Fibroblast of lung (primary cell): Measurements from ENCODE around the gene MSGN1. TPM values are rescaled to one million over a fixed set of nuclear protein-coding genes. Genes with fewer than 3 reads are reported as not detected.

Experiments used
- DNase-seq, 2 donors: peaks; one replicate each; pipeline versions ENCODE4 v3.0.0 to v3.0.0-alpha.2; 2010; ENCODE audit warnings: low read depth in 2 of 2
- H2AFZ ChIP-seq: 2 replicates; pipeline ENCODE4 v1.5.1; 2012; ENCODE audit warnings: low read length, control low read depth, inconsistent platforms
- H3K27ac ChIP-seq: 2 replicates; pipeline ENCODE4 v1.5.1; 2011; ENCODE audit warnings: low read length, control low read depth; ENCODE audit not compliant: insufficient read depth
- H3K27me3 ChIP-seq: 2 replicates; pipeline ENCODE4 v1.5.1; 2011; ENCODE audit warnings: mild to moderate bottlenecking, low read length; ENCODE audit not compliant: control insufficient read depth, insufficient read depth
- H3K36me3 ChIP-seq: 2 replicates; pipeline ENCODE4 v1.5.1; 2011; ENCODE audit warnings: low read length; ENCODE audit not compliant: control insufficient read depth, insufficient read depth
- H3K4me1 ChIP-seq: 2 replicates; pipeline ENCODE4 v1.5.1; 2011; ENCODE audit warnings: low read length; ENCODE audit not compliant: control insufficient read depth, insufficient read depth; ENCODE audit errors: extremely low read depth
- H3K4me2 ChIP-seq: 2 replicates; pipeline ENCODE4 v1.5.1; 2011; ENCODE audit warnings: low read length, control low read depth; ENCODE audit not compliant: insufficient read depth; ENCODE audit errors: extremely low read depth
- H3K4me3 ChIP-seq, 4 experiments: fragments of 200-600 bp in 1 of 4; sonication (generic) in 1 of 4; replicated peaks in 1 of 4; 2 replicates each; pipeline ENCODE4 v1.5.1; 2011 to 2016; ENCODE audit warnings: low read length in 4 of 4, low read depth in 3 of 4, mild to moderate bottlenecking in 3 of 4, control low read depth in 2 of 4, inconsistent platforms in 1 of 4, mixed read lengths in 1 of 4; ENCODE audit not compliant: insufficient read depth in 1 of 4; ENCODE audit errors: control extremely low read depth in 1 of 4
- H3K79me2 ChIP-seq: 2 replicates; pipeline ENCODE4 v1.5.1; 2012; ENCODE audit warnings: mild to moderate bottlenecking, low read length, inconsistent platforms; ENCODE audit not compliant: control insufficient read depth, insufficient read depth
- H3K9ac ChIP-seq: 2 replicates; pipeline ENCODE4 v1.5.1; 2011; ENCODE audit warnings: mild to moderate bottlenecking, low read length, control low read depth; ENCODE audit not compliant: insufficient read depth
- H3K9me3 ChIP-seq: 2 replicates; pipeline ENCODE4 v1.5.1; 2012; ENCODE audit warnings: low read depth, low read length; ENCODE audit not compliant: control insufficient read depth, insufficient read depth
- H4K20me1 ChIP-seq: 2 replicates; pipeline ENCODE4 v1.5.1; 2011; ENCODE audit warnings: low read length; ENCODE audit not compliant: control insufficient read depth, insufficient read depth; ENCODE audit errors: extremely low read depth
- EZH2 ChIP-seq: IDR thresholded peaks from 2 replicates; pipeline ENCODE4 v1.5.1; 2012; ENCODE audit warnings: low read length, control low read depth, mild to moderate bottlenecking; ENCODE audit errors: missing control alignments
- polyA plus RNA-seq, 2 donors: library from polyadenylated mRNA; depleted of rRNA in 1 of 2; stranded (reverse) in 1 of 2; unstranded in 1 of 2; fragments of >200 nt; gene quantifications; 2 replicates each; pipeline ENCODE4 v1.2.1, GENCODE V29; 2011 to 2012; ENCODE audit warnings: missing spikeins in 1 of 2
- total RNA-seq: library from RNA; depleted of rRNA; stranded (reverse); fragments of >200 nt; gene quantifications from 2 replicates; pipeline ENCODE4 v1.2.1, GENCODE V29; 2014
- TF ChIP-seq, protein P1 (sequence below), 2 donors: IDR thresholded peaks in 1 of 2; conservative IDR thresholded peaks in 1 of 2; 1 replicate in 1 of 2; 2 replicates in 1 of 2; pipeline ENCODE4 v1.5.1; 2011 to 2012; ENCODE audit warnings: low read length in 2 of 2, control low read depth in 1 of 2, inconsistent platforms in 1 of 2, low read depth in 1 of 2, mild to moderate bottlenecking in 1 of 2

The MSGN1 gene
- total and polyA plus RNA-seq, 2 donors (not counting 1 experiment from before 2014, with no cell fraction given), result not detected

GRCh38 chr2:17849275-17849674 lies 33.0 kb downstream of the MSGN1 start:
- Histone ChIP-seq H3K79me2 (no peaks in the 10 kb centered on the region), H2AFZ (no peak overlapping the region), H3K4me1 (no peaks in the 10 kb centered on the region), H3K4me3 (no peak overlapping the region), H3K36me3 (no peaks in the 10 kb centered on the region), H3K4me2 (no peak overlapping the region), H3K9ac (no peak overlapping the region), H3K27me3 (no peaks in the 10 kb centered on the region), H3K9me3 (no peaks in the 10 kb centered on the region), H3K27ac (no peak overlapping the region), H4K20me1 (no peaks in the 10 kb centered on the region)
- no peak for DNase-seq
- TF ChIP-seq, protein P1, sequence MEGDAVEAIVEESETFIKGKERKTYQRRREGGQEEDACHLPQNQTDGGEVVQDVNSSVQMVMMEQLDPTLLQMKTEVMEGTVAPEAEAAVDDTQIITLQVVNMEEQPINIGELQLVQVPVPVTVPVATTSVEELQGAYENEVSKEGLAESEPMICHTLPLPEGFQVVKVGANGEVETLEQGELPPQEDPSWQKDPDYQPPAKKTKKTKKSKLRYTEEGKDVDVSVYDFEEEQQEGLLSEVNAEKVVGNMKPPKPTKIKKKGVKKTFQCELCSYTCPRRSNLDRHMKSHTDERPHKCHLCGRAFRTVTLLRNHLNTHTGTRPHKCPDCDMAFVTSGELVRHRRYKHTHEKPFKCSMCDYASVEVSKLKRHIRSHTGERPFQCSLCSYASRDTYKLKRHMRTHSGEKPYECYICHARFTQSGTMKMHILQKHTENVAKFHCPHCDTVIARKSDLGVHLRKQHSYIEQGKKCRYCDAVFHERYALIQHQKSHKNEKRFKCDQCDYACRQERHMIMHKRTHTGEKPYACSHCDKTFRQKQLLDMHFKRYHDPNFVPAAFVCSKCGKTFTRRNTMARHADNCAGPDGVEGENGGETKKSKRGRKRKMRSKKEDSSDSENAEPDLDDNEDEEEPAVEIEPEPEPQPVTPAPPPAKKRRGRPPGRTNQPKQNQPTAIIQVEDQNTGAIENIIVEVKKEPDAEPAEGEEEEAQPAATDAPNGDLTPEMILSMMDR (conservative IDR thresholded peaks at IDR 0.05 in 1 of 2, IDR thresholded peaks at IDR 0.05 in 1 of 2; ENCODE audit: low read depth in 1 of 2, low read length in 2 of 2), result no peak
- no peak for TF ChIP-seq EZH2

DNA sequence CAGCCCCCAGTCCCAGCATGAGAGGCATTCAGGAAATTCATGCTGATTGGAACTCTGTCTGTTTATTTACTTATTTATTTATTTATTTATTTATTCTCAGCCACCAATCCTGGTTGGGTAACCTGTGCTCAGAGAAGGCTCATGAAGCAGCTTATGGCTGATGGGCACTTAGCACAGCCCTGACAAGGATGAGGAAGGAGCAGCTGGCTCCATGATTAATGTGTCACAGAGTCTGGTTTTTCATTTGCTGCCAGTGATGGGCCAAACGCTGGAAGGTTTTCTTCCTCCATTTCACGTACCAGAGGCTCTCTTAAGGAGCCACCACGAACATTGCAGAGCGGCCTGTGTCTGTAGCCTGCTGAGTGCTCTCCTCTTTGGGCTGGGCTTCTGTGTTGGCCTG lies 33.9 kb downstream of the MSGN1 start:
- no peaks in the 10 kb centered on the region for H3K27me3 ChIP-seq
- H3K4me1 ChIP-seq, result no peaks in the 10 kb centered on the region
- no peak overlapping the region for H3K4me2 ChIP-seq
- TF ChIP-seq, protein P1 (conservative IDR thresholded peaks at IDR 0.05 in 1 of 2, IDR thresholded peaks at IDR 0.05 in 1 of 2; ENCODE audit: low read depth in 1 of 2, low read length in 2 of 2), result no peak
- TF ChIP-seq EZH2, result no peak
- no peak for DNase-seq
- no peaks in the 10 kb centered on the region for H4K20me1 ChIP-seq
- H3K79me2 ChIP-seq, result no peaks in the 10 kb centered on the region
- no peaks in the 10 kb centered on the region for H3K9me3 ChIP-seq
- H3K36me3 ChIP-seq, result no peaks in the 10 kb centered on the region
- H3K27ac ChIP-seq, result no peak overlapping the region
- no peak overlapping the region for H3K4me3 ChIP-seq
- H2AFZ ChIP-seq, result no peak overlapping the region
- no peak overlapping the region for H3K9ac ChIP-seq

DNA sequence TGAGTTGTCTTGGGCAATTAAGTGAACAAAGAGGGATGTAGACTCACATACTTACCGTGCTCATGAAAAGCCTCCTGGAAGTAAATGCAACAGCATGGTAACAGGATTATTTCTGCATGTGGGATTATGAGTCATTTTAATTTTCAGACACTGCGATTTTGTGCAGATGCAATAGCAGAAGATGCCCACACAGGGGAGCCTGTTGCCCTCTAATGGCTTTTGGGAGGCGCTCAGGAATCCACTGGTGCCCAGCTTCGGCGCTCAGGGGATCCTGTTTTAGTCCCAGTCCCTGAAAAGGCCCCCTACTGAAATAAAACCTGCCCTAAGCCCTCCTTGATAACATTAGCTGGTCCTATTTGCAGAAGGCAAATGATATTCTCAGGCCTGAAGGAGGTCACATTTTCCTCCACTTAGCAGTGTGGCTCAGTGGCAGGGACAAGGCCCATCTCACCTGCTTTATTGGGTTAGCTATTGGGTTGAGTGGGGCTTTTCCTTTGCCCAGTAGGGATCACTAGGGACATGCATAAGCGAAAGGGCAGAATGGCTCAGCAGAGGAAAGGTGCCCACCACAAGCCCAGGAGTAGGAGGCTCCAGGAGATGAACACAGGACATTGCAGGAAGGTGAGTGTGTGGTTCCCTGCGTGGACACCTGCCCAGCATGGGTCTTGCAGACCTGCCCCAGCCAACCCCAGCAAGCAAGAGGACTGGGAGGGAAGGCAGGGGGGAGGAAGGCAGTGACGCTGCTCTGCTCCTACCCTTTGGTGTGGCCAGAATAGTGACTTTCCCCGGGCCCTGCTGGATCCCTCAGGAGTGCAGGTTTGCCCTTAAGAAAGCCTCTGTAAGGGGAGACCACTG lies 35.7 kb downstream of the MSGN1 start:
- H3K27ac ChIP-seq, result no peak overlapping the region
- no peak overlapping the region for H3K4me3 ChIP-seq
- no peaks in the 10 kb centered on the region for H3K36me3 ChIP-seq
- no peak overlapping the region for H3K4me2 ChIP-seq
- H3K9ac ChIP-seq, result no peak overlapping the region
- no peak for TF ChIP-seq EZH2
- TF ChIP-seq, protein P1 (conservative IDR thresholded peaks at IDR 0.05 in 1 of 2, IDR thresholded peaks at IDR 0.05 in 1 of 2; ENCODE audit: low read depth in 1 of 2, low read length in 2 of 2), result peak; percentile 97 to 98
- H3K9me3 ChIP-seq, result no peaks in the 10 kb centered on the region
- H3K79me2 ChIP-seq, result no peaks in the 10 kb centered on the region
- no peak overlapping the region for H2AFZ ChIP-seq
- no peaks in the 10 kb centered on the region for H3K27me3 ChIP-seq
- H3K4me1 ChIP-seq, result no peaks in the 10 kb centered on the region
- DNase-seq, result peak; percentile 59 to 74
- H4K20me1 ChIP-seq, result no peaks in the 10 kb centered on the region
